Liver (tissue), 3 donors: Measurements from ENCODE around the gene C2orf49.

Experiments used
- CTCF ChIP-seq: fragments of 150-350 bp; IDR thresholded peaks from 2 replicates; pipeline ENCODE4 v1.5.1; 2017; ENCODE audit warnings: improper control_type of control experiment, low read depth, low read length; ENCODE audit not compliant: missing input control
- TAF1 ChIP-seq: conservative IDR thresholded peaks from 2 replicates; pipeline ENCODE4 v1.6.1; 2016; ENCODE audit warnings: antibody characterized with exemption, mild to moderate bottlenecking
- donor health status: healthy.
- donor health status: healthy.

- TF ChIP-seq CTCF (no peak), TAF1 (no peak)
These were observed 48.6 kb downstream of the C2orf49 start for GRCh38 chr2:105385731-105386540.
